Measurements from ENCODE around the gene GALNT9.
A peak's percentile ranks its signal among the peaks of the same experiment; 100 is the strongest.

GALNT9 gene

DNA sequence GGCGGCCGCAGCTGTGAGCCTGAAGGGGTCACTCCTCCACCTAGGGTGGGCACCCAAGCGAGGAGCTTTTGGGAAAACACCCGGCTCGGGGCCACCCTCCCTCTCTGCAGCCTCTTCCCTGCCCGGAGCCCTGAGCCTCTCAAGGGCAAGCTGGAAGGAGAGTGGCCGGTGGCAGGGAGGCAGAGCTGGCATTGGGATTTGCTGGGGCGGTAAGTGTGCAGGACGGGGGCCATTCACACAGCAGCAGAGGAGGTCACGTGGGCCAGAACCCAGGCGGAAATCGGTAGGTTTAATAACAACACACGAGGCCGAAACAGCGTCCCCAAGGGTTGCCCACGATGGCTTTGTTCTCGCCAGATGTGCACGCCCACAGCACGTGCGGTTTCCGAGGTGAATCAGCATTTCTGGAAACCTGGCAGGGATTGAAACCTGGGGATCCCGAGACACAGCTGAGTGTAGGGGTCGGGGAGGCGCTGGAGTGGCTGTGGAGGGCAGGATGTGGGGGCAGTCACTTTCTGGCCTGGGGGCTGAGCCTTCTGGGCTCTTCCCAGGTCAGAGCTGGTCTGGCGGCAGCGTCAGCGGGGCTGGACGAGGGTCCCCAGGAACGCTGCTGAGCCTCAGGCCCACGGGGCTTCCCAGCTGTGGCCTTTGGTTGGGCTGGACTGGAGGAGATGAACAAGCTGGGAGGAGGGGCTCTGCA lies 161.6 kb downstream of the GALNT9 start:
- Mint-ChIP-seq H3K27ac (no peak overlapping the region), H3K4me3 (no peak overlapping the region), H3K27me3 (peaks cover 31% of the 10 kb centered on the region), H3K36me3 (no peaks in the 10 kb centered on the region), H3K9me3 (peaks cover 12% of the 10 kb centered on the region), H3K4me1 (peaks cover 2% of the 10 kb centered on the region)
- no peak for ATAC-seq

DNA sequence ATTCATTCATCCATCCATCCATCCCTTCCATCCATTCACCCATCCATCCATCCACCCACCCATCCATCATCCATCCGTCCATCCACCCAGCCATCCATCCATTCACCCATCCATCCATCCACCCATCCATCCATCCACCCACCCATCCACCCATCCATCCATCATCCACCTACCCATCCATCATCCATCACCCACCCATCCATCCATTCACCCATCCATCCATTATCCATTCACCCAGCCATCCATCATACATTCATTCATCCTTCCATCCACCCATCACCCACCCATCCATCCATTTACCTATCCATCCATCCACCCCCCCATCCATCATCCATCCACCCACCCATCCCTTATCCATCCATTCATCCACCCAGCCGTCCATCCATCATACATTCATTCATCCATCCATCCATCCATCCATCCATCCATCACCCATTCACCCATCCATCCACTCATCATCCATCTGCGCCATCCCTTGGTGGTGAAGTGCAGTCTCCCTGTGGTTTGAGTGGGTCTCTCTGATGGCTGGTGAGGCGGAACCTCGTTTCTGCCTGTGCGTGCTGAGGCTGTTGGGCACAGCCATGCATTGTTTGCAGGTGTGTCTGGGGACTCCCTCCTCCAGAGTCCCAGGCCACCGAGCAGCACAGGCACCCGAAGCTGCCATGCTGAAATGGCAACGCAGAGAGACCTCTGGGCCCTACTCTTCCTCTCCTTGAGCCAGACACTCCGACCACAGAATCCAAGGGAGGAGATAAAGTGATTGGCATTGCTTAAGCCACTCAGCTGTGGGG lies 162.4 kb downstream of the GALNT9 start:
- ATAC-seq = no peak
- Mint-ChIP-seq H3K4me1 (no peaks in the 10 kb centered on the region), H3K27me3 (peaks cover 23% of the 10 kb centered on the region), H3K27ac (no peak overlapping the region), H3K9me3 (peaks cover 15% of the 10 kb centered on the region), H3K4me3 (no peak overlapping the region), H3K36me3 (peaks cover 4% of the 10 kb centered on the region)

DNA sequence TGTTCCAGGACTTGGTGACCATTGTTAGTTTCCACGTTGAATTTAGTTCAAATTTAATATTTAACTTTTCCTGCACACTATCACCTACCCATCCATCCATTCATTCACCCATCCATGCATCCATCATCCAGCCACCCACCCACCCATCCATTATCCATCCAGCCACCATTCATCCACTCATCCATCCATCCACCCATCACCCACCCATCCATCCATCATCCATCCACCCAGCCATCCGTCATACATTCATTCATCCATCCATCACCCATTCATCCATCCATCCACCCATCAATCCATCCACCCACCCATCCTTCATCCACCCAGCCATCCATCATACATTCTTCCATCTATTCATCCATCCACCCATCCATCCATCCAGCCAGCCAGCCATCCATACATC lies 163.3 kb downstream of the GALNT9 start:
- peaks cover 6% of the 10 kb centered on the region for H3K36me3 Mint-ChIP-seq
- H3K27me3 Mint-ChIP-seq = peaks cover 19% of the 10 kb centered on the region
- H3K9me3 Mint-ChIP-seq = peaks cover 19% of the 10 kb centered on the region
- no peak for ATAC-seq
- H3K27ac Mint-ChIP-seq = no peak overlapping the region
- H3K4me1 Mint-ChIP-seq = no peaks in the 10 kb centered on the region
- H3K4me3 Mint-ChIP-seq = no peak overlapping the region

DNA sequence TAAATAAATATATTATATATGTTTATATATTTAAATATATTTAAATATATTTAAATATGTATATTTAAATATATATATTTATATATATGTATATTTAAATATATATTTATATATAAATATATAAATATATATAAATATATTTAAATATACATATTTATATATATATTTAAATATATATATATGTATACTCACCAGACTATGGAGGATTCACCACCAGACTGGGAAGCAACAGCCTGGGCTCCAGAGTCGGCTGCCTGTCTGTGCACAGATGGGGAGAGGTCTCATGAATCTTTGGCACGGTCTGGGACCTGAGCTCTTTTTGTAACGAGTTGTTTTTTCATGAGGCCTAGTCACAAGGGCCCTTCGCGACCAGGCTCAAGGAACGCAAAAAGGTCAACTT lies 163.8 kb downstream of the GALNT9 start:
- Mint-ChIP-seq H3K27ac (no peak overlapping the region), H3K4me3 (no peak overlapping the region), H3K4me1 (no peaks in the 10 kb centered on the region), H3K36me3 (peaks cover 6% of the 10 kb centered on the region), H3K27me3 (peaks cover 19% of the 10 kb centered on the region), H3K9me3 (peaks cover 19% of the 10 kb centered on the region)
- ATAC-seq = no peak

DNA sequence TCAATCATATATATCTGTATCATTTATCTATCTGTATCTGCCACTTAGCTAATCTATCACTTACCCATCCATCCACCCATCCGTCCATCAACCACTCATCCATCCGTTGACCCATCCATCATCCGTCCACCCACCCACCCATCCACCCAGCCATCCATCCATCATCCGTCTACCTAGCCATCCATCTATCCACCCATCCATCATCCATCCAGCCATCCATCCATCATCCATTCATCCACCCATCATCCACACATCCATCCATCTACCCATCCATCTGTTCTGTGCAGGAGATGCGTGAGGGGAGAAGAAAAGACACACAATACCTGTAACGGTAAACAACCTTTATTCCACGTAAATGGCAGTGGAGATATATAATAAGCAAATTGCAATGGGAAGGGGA lies 165.0 kb downstream of the GALNT9 start:
- peaks cover 6% of the 10 kb centered on the region for H3K36me3 Mint-ChIP-seq
- H3K4me3 Mint-ChIP-seq = no peak overlapping the region
- no peak overlapping the region for H3K27ac Mint-ChIP-seq
- H3K9me3 Mint-ChIP-seq = peaks cover 19% of the 10 kb centered on the region
- peaks cover 19% of the 10 kb centered on the region for H3K27me3 Mint-ChIP-seq
- H3K4me1 Mint-ChIP-seq = no peaks in the 10 kb centered on the region
- no peak for ATAC-seq

DNA sequence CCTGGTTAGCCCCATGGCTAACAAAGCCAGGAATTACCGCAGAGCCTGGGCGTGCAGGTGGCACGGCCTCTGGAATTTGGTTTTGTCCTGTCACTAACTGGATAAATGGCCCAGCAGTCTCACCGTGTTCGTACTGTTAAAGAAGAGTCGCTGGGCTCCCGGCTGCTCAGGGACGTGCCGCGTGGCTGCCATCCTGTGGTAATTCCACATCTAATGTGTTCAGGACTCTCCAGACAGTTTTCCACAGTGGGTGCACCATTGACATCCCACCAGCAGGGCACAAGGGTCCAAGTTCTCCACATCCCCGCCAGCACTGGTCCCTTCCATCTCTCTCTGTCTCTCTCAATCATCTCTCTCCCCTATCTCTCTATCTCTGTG lies 165.5 kb downstream of the GALNT9 start:
- peaks cover 19% of the 10 kb centered on the region for H3K27me3 Mint-ChIP-seq
- no peak overlapping the region for H3K27ac Mint-ChIP-seq
- H3K4me1 Mint-ChIP-seq = no peaks in the 10 kb centered on the region
- no peak for ATAC-seq
- peaks cover 6% of the 10 kb centered on the region for H3K36me3 Mint-ChIP-seq
- H3K9me3 Mint-ChIP-seq = peaks cover 19% of the 10 kb centered on the region
- H3K4me3 Mint-ChIP-seq = no peak overlapping the region

DNA sequence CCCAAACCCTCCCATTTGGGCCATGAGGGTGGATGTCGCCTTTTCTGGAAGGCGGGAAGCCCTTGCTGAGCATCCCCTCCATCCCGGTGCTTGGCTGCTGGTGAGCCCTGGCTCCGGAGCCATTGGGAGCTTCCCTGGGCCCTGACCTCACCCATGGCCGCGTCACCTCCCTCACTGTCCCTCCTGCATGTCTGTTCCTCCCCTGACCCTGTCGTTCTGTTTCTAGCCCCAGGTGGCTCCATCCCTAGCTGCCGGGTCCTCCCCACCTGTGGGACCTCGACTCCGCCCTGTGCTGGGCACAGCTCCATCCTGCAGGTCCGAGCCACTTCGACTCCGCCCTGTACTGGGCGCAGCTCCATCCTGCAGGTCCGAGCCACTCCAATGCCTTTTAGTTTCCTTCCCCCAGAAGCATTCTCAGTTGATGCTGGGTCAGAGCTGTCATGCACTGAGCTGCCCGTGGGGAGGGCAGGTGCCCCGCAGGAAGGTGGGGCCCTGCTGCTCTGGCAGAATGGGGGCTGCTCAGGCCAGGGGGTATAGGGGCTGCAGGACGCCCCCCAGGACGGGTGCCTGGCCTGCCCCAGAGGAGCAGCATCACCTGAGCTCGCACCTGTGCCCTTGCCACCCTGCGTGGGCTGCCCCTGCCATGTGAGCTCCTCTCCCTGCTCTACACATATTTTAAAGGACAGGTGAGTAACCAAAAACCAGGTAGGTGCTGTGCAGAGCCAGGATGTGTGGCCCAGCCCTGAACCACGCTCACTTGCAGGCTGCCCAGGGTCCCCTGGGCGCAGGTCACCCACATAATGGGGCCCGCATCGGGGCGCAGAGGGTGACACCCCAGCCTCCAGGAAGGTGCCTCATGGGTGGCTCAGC lies 166.1 kb downstream of the GALNT9 start:
- H3K36me3 Mint-ChIP-seq = peaks cover 6% of the 10 kb centered on the region
- peak; percentile 25 for ATAC-seq
- no peak overlapping the region for H3K27ac Mint-ChIP-seq
- H3K4me1 Mint-ChIP-seq = no peaks in the 10 kb centered on the region
- H3K9me3 Mint-ChIP-seq = peaks cover 19% of the 10 kb centered on the region
- no peak overlapping the region for H3K4me3 Mint-ChIP-seq
- H3K27me3 Mint-ChIP-seq = peaks cover 19% of the 10 kb centered on the region

DNA sequence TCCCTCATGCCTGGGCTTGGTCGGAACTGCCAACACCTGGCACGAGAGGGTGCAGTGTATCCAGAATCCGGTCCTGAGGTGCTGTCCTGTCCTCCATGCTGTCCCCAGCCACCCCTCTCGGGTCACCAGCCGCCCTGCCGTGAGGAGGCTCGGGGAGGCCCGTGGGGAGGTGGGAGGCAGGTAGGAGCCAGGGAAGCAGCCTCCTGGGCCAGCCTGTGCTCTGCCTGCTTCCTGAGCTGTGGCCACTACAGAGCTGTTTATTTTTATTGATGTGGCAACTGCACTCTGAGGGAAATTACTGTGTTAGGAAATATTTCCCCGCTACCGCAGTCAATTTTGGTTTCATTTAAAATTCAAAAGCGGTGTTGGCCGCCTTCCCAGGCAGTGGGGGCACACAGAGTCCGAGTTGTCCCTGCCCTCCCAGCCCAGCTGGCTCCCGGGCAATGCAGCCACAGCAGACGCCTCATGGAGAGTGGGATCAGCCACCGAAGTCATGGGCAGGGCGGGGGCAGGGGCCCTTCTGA lies 166.8 kb downstream of the GALNT9 start:
- Mint-ChIP-seq H3K36me3 (peaks cover 6% of the 10 kb centered on the region), H3K4me1 (no peaks in the 10 kb centered on the region), H3K4me3 (no peak overlapping the region), H3K27me3 (peaks cover 19% of the 10 kb centered on the region), H3K27ac (no peak overlapping the region), H3K9me3 (peaks cover 19% of the 10 kb centered on the region)
- no peak for ATAC-seq

DNA sequence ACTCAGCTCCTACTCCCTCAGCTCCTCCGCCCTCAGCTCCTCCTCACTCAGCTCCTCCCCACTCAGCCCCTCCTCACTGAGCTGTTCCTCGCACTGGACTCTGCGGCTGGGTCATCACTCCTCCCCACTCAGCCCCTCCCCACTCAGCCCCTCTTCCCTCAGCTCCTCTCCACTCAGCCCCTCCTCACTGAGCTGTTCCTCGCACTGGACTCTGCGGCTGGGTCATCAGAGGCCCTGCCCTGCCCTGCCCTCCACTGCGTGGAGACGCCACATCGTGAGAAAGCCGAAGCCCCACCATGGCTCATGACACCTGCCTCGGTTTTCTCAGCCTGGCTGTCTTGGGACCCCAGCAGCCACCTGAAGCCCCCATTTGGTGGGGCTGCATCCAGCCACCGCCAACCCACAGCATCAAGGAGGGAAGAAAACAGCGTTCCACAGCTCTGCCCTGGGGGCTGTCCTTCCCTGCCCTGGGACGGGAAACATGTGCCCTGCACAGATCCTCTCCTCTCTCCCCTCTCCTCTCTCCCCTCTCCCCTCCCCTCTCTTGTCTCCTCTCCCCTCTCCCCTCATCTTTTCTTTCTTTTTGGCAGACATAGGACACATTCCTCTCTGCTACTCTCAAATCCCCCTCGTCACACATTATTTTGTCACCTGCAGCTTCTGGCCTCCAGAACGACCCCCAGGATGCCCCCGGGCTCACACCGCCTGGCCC lies 167.4 kb downstream of the GALNT9 start:
- Mint-ChIP-seq H3K4me1 (no peaks in the 10 kb centered on the region), H3K27ac (no peak overlapping the region), H3K4me3 (no peak overlapping the region), H3K36me3 (peaks cover 6% of the 10 kb centered on the region), H3K9me3 (peaks cover 17% of the 10 kb centered on the region), H3K27me3 (peaks cover 13% of the 10 kb centered on the region)
- ATAC-seq = no peak

DNA sequence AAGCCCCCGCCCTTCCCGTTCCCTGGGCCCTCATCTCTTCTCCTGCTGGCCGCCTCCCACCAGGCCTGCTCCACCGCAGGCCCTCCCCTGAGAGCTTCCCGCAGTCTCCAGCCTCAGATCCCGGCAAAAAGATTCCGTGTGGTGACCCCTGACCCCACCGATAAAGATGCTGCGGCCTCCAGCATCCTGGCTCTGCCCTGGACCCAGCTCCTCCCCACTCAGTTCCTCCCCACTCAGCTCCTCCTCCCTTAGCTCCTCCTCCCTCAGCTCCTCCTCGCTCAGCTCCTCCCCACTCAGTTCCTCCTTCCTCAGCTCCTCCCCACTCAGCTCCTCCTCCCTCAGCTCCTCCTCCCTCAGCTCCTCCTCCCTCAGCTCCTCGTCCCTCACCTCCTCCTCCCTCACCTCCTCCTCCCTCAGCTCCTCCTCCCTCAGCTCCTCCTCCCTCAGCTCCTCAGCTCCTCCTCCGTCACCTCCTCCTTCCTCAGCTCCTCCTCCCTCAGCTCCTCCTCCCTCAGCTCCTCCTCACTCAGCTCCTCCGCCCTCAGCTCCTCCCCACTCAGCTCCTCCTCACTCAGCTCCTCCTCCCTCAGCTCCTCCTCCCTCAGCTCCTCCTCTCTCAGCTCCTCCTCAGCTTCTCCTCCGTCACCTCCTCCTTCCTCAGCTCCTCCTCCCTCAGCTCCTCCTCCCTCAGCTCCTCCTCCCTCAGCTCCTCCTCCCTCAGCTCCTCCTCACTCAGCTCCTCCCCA lies 168.2 kb downstream of the GALNT9 start:
- no peak overlapping the region for H3K27ac Mint-ChIP-seq
- H3K4me3 Mint-ChIP-seq = no peak overlapping the region
- H3K36me3 Mint-ChIP-seq = peaks cover 6% of the 10 kb centered on the region
- H3K27me3 Mint-ChIP-seq = peaks cover 5% of the 10 kb centered on the region
- H3K4me1 Mint-ChIP-seq = no peaks in the 10 kb centered on the region
- peaks cover 9% of the 10 kb centered on the region for H3K9me3 Mint-ChIP-seq
- ATAC-seq = no peak

DNA sequence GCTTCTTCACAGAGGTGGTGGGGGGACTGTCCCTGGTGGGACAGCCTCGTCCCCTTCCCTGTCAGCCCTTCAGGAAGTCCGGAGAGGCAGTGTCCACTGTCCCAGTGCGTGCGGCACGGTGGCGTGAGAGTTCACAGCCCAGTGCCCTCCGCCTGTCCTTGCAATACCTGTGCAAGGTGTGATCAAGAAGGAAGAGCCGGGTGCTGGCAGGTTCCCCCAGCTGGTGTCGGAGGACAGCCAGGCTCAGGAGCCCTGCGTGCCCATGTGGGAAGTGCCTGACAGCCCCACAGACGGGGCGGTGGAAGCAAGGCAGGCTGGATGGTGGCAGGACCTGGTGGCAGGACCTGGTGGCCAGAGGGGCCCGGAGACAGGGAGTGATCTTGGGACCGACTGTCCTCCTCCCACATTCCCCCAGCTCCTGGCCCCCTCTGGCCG lies 168.8 kb downstream of the GALNT9 start:
- Mint-ChIP-seq H3K27me3 (no peaks in the 10 kb centered on the region), H3K36me3 (peaks cover 6% of the 10 kb centered on the region), H3K4me3 (no peak overlapping the region), H3K27ac (no peak overlapping the region), H3K4me1 (no peaks in the 10 kb centered on the region), H3K9me3 (peaks cover 7% of the 10 kb centered on the region)
- ATAC-seq = no peak

DNA sequence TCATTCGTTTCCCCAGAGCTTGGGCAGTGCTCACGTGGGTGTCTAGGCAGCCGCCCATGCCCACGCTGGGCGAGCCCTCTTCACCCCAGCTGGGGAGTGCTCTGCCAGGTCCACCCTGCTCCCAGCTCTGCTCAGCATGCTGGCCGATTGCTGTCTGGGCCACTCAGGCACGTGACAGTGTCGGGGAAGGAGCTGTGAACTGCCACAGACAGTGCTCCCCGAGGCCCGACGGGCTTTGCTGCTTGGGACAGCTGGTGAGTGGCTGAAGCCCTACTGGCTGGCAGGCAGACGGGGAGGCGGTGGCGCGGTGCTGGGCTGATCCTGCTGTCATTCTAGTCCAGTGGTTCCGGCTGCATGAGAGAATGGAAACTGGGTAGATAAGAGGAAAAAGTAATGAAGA lies 169.4 kb downstream of the GALNT9 start:
- Mint-ChIP-seq H3K4me3 (no peak overlapping the region), H3K27me3 (no peaks in the 10 kb centered on the region), H3K4me1 (no peaks in the 10 kb centered on the region), H3K27ac (no peak overlapping the region), H3K36me3 (peaks cover 6% of the 10 kb centered on the region), H3K9me3 (peaks cover 7% of the 10 kb centered on the region)
- no peak for ATAC-seq

DNA sequence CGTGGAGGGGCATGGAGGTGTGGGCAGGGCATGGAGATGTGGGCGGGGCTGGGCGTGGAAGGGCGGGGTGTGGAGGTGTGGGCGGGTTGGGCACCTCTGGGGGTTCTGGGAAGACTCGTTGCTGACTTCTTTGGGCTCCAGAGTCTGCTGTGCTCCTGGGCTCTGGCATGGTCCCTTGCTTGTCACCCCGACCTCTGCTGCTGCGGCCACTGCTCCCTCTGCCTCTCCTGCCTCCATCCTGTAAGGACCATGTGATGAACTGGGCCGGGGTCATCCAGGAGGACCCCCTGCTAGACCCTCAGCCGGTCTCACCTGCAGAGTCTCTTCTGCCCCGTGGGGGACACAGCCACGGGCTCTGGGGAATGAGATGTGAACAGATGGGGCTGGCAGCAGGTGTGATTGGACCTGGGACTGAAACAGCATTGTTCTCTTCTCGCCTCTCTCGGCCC lies 169.8 kb downstream of the GALNT9 start:
- peaks cover 7% of the 10 kb centered on the region for H3K9me3 Mint-ChIP-seq
- no peak overlapping the region for H3K4me3 Mint-ChIP-seq
- peaks cover 6% of the 10 kb centered on the region for H3K36me3 Mint-ChIP-seq
- ATAC-seq = no peak
- H3K27ac Mint-ChIP-seq = no peak overlapping the region
- no peaks in the 10 kb centered on the region for H3K27me3 Mint-ChIP-seq
- no peaks in the 10 kb centered on the region for H3K4me1 Mint-ChIP-seq

Data from stimulated activated memory B cell treated with anti-CD40 and anti-IgM and Interleukin-4, amounts not matched to agents 10 μg/mL and 1 μg/mL and 100 μg/mL, for 72 hours (primary cell).